ENCODE results near the gene DEGS2. TPM values are rescaled to one million over a fixed set of nuclear protein-coding genes. Genes with fewer than 3 reads are reported as not detected.
"Not testable (repeated sequence)": the region's sequence is repeated elsewhere in the genome, so short reads cannot be mapped to it uniquely, and the experiment has no call there.

The DEGS2 gene
- under 1 TPM in 1 of 2 donors, not detected in 1; 0.33 TPM for total RNA-seq

GRCh38 chr14:100159094-100159864 lies at the start of gene DEGS2:
DEGS2 (minus strand) TSS chr14:100159645; CDS start chr14:100159587, 58 bp downstream.
- ATAC-seq = peak; percentile 66 to 79
- Mint-ChIP-seq H3K9me3 (peaks cover 5% of the 10 kb centered on the region), H3K36me3 (no peaks in the 10 kb centered on the region), H3K4me1 (ENCODE audit: low read depth in 2 of 2) (peaks cover 0 to 5% of the 10 kb centered on the region in 2 donors), H3K27me3 (peaks cover 0 to 2% of the 10 kb centered on the region in 2 donors), H3K27ac (no peak within 1 kb of the TSS), H3K4me3 (no peak within 1 kb of the TSS)
- peak; percentile 58 for DNase-seq (ENCODE audit: low spot score)

- not testable (repeated sequence) for DNase-seq (ENCODE audit: low spot score); H3K4me3 Mint-ChIP-seq; H3K36me3 Mint-ChIP-seq; ATAC-seq; H3K9me3 Mint-ChIP-seq; H3K27me3 Mint-ChIP-seq; H3K27ac Mint-ChIP-seq
- H3K4me1 Mint-ChIP-seq (ENCODE audit: low read depth in 2 of 2) = peaks cover 8 to 11% of the 10 kb centered on the region in 2 donors
These were observed 48.7 kb upstream of the DEGS2 start for GRCh38 chr14:100208136-100208535.

- not testable (repeated sequence) for H3K4me3 Mint-ChIP-seq; H3K27ac Mint-ChIP-seq; H3K36me3 Mint-ChIP-seq; H3K9me3 Mint-ChIP-seq; H3K4me1 Mint-ChIP-seq (ENCODE audit: low read depth in 2 of 2); DNase-seq (ENCODE audit: low spot score); H3K27me3 Mint-ChIP-seq; ATAC-seq
These were observed 48.1 kb upstream of the DEGS2 start for GRCh38 chr14:100207588-100207987.

- H3K36me3 Mint-ChIP-seq; H3K27me3 Mint-ChIP-seq; H3K4me1 Mint-ChIP-seq (ENCODE audit: low read depth in 2 of 2); H3K4me3 Mint-ChIP-seq; H3K27ac Mint-ChIP-seq; DNase-seq (ENCODE audit: low spot score); ATAC-seq; H3K9me3 Mint-ChIP-seq: not testable (repeated sequence)
These were observed 45.4 kb upstream of the DEGS2 start for GRCh38 chr14:100204835-100205167.

DNA sequence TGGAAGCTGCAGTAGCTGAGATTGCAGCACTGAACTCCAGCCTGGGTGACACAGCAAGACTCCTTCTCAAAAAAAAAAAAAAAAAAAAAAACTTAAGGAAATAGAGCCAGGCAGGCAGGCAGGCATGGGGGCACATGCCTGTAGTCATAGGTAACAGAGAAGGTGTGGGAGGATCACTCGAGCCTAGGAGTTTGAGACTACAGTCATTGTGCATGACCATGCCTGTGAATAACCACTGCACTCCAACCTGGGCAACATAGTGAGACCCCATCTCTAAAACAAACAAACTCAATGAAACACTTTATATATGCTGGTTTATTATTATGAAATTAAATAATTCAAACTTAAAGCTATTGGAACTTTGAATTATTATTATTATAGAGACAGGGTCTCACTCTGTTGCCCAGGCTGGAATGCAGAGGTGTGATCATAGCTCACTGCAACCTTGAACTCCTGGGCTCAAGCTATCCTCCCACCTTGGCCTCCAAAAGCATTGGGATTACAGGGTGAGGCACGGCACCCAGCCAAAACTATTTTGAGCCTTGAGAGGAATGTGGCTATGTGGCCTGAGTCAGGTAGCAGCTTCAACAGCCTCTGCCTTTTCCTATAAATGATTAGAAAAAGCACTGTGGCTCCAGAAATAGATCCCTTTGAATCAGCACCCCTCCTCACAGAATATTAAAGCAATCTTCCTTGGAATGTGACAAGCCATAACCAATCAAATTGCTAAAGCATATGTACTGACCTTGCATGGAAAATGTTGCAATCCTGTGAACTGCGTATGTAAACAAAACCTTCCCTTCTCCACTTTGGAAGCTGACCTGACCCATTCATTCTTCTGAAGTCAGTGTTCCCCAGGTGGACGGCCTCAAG lies 44.8 kb upstream of the DEGS2 start:
- DNase-seq (ENCODE audit: low spot score) = no peak
- Mint-ChIP-seq H3K9me3 (no peaks in the 10 kb centered on the region), H3K4me1 (ENCODE audit: low read depth in 2 of 2) (peaks cover 0 to 3% of the 10 kb centered on the region in 2 donors), H3K4me3 (no peak overlapping the region), H3K27ac (no peak overlapping the region), H3K27me3 (peaks cover 0 to 2% of the 10 kb centered on the region in 2 donors), H3K36me3 (no peaks in the 10 kb centered on the region)
- no peak for ATAC-seq

GRCh38 chr14:100203146-100203545 lies 43.7 kb upstream of the DEGS2 start:
- no peaks in the 10 kb centered on the region for H3K9me3 Mint-ChIP-seq
- peaks cover 0 to 2% of the 10 kb centered on the region in 2 donors for H3K27me3 Mint-ChIP-seq
- H3K36me3 Mint-ChIP-seq = no peaks in the 10 kb centered on the region
- no peak overlapping the region for H3K4me3 Mint-ChIP-seq
- DNase-seq (ENCODE audit: low spot score) (no peak), ATAC-seq (no peak)
- H3K4me1 Mint-ChIP-seq (ENCODE audit: low read depth in 2 of 2) = peaks cover 0 to 3% of the 10 kb centered on the region in 2 donors
- H3K27ac Mint-ChIP-seq = no peak overlapping the region

GRCh38 chr14:100202712-100203111 lies 43.3 kb upstream of the DEGS2 start:
- no peaks in the 10 kb centered on the region for H3K36me3 Mint-ChIP-seq
- H3K9me3 Mint-ChIP-seq = no peaks in the 10 kb centered on the region
- DNase-seq (ENCODE audit: low spot score) (no peak), ATAC-seq (no peak)
- peaks cover 0 to 2% of the 10 kb centered on the region in 2 donors for H3K27me3 Mint-ChIP-seq
- no peak overlapping the region for H3K4me3 Mint-ChIP-seq
- no peak overlapping the region for H3K27ac Mint-ChIP-seq
- peaks cover 0 to 3% of the 10 kb centered on the region in 2 donors for H3K4me1 Mint-ChIP-seq (ENCODE audit: low read depth in 2 of 2)

DNA sequence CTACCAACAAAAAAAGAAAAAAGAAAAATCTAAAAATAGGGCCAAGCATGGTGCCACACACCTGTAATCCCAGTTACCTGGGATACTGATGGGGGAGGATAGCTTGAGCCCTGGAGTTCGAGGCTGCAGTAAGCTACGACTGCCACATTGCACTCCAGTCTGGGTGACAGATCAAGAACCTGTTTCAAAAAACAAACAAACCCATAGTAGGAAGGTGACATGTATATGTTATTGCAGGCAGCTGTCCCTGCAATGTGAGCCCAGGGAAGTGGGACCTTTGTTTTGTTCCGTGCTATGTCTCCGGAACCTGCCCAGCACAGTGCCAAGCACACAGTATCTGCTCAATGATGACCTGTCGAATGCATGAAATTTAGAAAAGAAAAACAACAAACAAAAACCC lies 42.3 kb upstream of the DEGS2 start:
- Mint-ChIP-seq H3K9me3 (no peaks in the 10 kb centered on the region), H3K27me3 (peaks cover 0 to 2% of the 10 kb centered on the region in 2 donors), H3K36me3 (no peaks in the 10 kb centered on the region), H3K27ac (no peak overlapping the region), H3K4me3 (no peak overlapping the region), H3K4me1 (ENCODE audit: low read depth in 2 of 2) (no peaks in the 10 kb centered on the region)
- DNase-seq (ENCODE audit: low spot score) (no peak), ATAC-seq (no peak)

GRCh38 chr14:100200311-100200710 lies 40.9 kb upstream of the DEGS2 start:
- Mint-ChIP-seq H3K27ac (no peak overlapping the region), H3K36me3 (no peaks in the 10 kb centered on the region), H3K4me1 (ENCODE audit: low read depth in 2 of 2) (no peaks in the 10 kb centered on the region), H3K9me3 (no peaks in the 10 kb centered on the region), H3K4me3 (no peak overlapping the region), H3K27me3 (peaks cover 0 to 2% of the 10 kb centered on the region in 2 donors)
- ATAC-seq (no peak), DNase-seq (ENCODE audit: low spot score) (no peak)

DNA sequence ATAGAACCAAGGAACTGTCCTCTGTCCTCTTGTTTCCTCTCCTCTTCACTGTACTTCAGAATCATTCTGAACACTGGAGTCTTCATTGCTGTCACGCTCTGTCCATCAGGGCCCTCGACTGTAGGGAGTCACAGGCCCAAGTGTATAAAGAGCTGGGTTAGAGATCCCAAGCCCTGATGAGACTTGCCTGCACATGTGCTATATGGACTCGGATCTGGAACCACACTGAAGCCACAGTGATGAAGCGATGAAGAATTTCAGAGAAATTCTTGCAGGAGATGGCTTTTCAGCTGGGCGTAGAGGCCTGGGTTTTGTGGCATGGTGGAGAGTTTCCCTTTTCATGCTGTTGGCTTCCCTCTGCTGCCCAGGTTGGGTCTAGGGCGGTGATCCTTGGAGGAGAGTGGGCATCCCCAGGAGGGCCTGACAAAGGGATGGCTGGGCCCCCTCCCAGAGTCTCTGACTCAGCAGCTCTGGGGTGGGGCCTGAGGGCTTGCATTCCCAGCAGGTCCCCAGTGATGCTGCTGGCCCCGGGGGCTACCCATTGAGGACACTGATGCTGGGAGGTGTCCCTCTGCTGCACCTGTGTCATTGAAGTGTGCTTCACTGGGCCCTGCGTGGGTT lies 39.9 kb upstream of the DEGS2 start:
- peaks cover 0 to 2% of the 10 kb centered on the region in 2 donors for H3K27me3 Mint-ChIP-seq
- no peak for ATAC-seq
- no peak overlapping the region for H3K27ac Mint-ChIP-seq
- H3K4me1 Mint-ChIP-seq (ENCODE audit: low read depth in 2 of 2) = no peaks in the 10 kb centered on the region
- no peaks in the 10 kb centered on the region for H3K9me3 Mint-ChIP-seq
- H3K4me3 Mint-ChIP-seq = no peak overlapping the region
- H3K36me3 Mint-ChIP-seq = no peaks in the 10 kb centered on the region
- DNase-seq (ENCODE audit: low spot score) = no peak

- no peaks in the 10 kb centered on the region for H3K36me3 Mint-ChIP-seq
- peak overlapping the region; percentile 86 for H3K27ac Mint-ChIP-seq
- DNase-seq (ENCODE audit: low spot score) (no peak), ATAC-seq (no peak)
- peak overlapping the region; percentile 76 for H3K4me3 Mint-ChIP-seq
- no peaks in the 10 kb centered on the region for H3K27me3 Mint-ChIP-seq
- no peaks in the 10 kb centered on the region for H3K9me3 Mint-ChIP-seq
- H3K4me1 Mint-ChIP-seq (ENCODE audit: low read depth in 2 of 2) = peaks cover 6 to 8% of the 10 kb centered on the region in 2 donors
These were observed 34.2 kb upstream of the DEGS2 start for GRCh38 chr14:100193417-100194357.

GRCh38 chr14:100192672-100193416 lies 33.4 kb upstream of the DEGS2 start:
- ATAC-seq (peak; percentile 100), DNase-seq (ENCODE audit: low spot score) (peak; percentile 100)
- H3K4me1 Mint-ChIP-seq (ENCODE audit: low read depth in 2 of 2) = peaks cover 6 to 8% of the 10 kb centered on the region in 2 donors
- peak overlapping the region; percentile 86 for H3K27ac Mint-ChIP-seq
- H3K9me3 Mint-ChIP-seq = no peaks in the 10 kb centered on the region
- H3K4me3 Mint-ChIP-seq = peak overlapping the region; percentile 76
- no peaks in the 10 kb centered on the region for H3K27me3 Mint-ChIP-seq
- no peaks in the 10 kb centered on the region for H3K36me3 Mint-ChIP-seq
